ENCODE measurements around the gene CCDC152.
"Not testable (repeated sequence)": the region's sequence is repeated elsewhere in the genome, so short reads cannot be mapped to it uniquely, and the experiment has no call there.

CCDC152 gene

DNA sequence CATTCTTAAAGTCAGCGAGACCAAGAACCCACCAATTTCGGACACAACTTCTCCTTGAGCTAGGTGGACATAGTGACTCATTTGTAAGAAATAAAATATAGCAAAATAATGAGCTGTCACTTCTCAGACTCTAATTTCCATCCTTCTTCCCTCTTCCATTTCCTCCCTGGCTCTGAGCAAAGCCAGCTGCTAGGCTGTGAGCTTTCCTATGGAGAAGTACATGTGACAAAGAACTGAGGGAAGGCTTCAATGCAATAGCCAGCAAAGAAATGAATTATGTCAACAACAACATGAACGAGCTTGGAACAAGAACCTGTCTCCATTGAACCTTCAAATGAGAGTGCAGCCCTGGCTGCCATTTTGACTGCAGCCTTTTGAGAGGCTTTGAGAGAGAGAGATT, 81.0 kb downstream of the CCDC152 start:
- H3K4me3 ChIP-seq (ENCODE audit: low read length), result no peak overlapping the region
- no peak for DNase-seq (ENCODE audit: low read depth)
- TF ChIP-seq CTCF (conservative IDR thresholded peaks at IDR 0.05; ENCODE audit: low read depth, low read length), result no peak

DNA sequence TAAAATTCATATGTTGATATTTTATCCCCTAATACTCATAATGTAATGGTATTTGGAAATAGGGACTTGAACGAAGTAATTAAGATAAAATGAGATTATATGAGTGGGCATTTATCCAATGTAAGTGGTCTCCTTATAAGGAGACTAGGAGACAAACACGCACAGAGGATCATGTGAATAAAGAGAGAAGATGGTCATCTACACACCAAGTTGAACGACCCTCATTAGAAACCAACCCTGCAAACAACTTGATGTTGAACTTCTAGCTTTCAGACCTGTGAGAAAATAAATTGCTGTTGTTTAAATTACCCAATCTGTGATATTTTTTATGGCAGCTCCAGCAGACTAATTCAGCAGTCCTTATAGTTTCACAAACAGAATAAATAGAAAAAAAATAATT, 82.6 kb downstream of the CCDC152 start:
- no peak for DNase-seq (ENCODE audit: low read depth)
- H3K4me3 ChIP-seq (ENCODE audit: low read length), result no peak overlapping the region
- TF ChIP-seq CTCF (conservative IDR thresholded peaks at IDR 0.05; ENCODE audit: low read depth, low read length), result no peak

DNA sequence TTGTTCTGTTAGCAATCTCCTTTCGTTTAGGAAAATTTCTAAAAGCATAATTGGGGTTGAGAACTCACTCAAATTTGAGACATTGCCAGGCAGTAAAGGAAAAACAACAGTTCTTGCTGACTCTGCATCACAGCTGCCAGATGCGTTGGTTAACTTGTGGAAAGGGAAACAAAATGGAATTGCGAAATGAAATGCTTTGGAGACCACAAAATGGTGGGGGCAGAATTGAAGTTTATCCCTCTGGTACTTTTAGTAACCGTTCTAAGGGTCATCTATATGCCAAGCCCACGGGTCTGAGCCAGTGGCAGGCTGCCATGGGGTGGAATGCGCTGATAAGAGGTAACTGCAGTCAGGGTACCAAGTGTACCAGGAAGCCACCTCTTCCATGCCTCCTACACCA, 83.7 kb downstream of the CCDC152 start:
- TF ChIP-seq CTCF (conservative IDR thresholded peaks at IDR 0.05; ENCODE audit: low read depth, low read length), result no peak
- H3K4me3 ChIP-seq (ENCODE audit: low read length), result no peak overlapping the region
- DNase-seq (ENCODE audit: low read depth), result peak; percentile 64

- no peak for DNase-seq (ENCODE audit: low read depth)
- H3K4me3 ChIP-seq (ENCODE audit: low read length), result no peak overlapping the region
- TF ChIP-seq CTCF (conservative IDR thresholded peaks at IDR 0.05; ENCODE audit: low read depth, low read length), result no peak
Measured at GRCh38 chr5:42840842-42841567, 84.4 kb downstream of the CCDC152 start.

- H3K4me3 ChIP-seq (ENCODE audit: low read length), result no peak overlapping the region
- no peak for TF ChIP-seq CTCF (conservative IDR thresholded peaks at IDR 0.05; ENCODE audit: low read depth, low read length)
- no peak for DNase-seq (ENCODE audit: low read depth)
Measured at GRCh38 chr5:42842921-42843641, 86.5 kb downstream of the CCDC152 start.

- TF ChIP-seq CTCF (conservative IDR thresholded peaks at IDR 0.05; ENCODE audit: low read depth, low read length), result no peak
- no peak overlapping the region for H3K4me3 ChIP-seq (ENCODE audit: low read length)
- no peak for DNase-seq (ENCODE audit: low read depth)
Measured at GRCh38 chr5:42843675-42844292, 87.2 kb downstream of the CCDC152 start.

DNA sequence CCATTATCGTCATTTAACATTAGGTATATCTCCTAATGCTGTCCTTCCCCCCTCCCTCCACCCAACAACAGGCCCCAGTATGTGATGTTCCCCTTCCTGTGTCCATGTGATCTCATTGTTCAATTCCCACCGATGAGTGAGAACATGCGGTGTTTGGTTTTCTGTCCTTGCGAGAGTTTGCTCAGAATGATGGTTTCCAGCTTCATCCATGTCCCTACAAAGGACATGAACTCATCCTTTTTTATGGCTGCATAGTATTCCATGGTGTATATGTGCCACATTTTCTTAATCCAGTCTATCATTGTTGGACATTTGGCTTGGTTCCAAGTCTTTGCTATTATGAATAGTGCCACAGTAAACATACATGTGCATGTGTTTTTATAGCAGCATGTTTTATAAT, 87.8 kb downstream of the CCDC152 start:
- H3K4me3 ChIP-seq (ENCODE audit: low read length); DNase-seq (ENCODE audit: low read depth): not testable (repeated sequence)

Measured in retinal pigment epithelial cell (primary cell).